NCI-H1436 (cell line): Measurements from ENCODE around the gene CRIP1.

Experiments
- DNase-seq: peaks from one replicate; lab custom pipeline; 2025; lab: John Stamatoyannopoulos, UW

The CRIP1 gene

DNA sequence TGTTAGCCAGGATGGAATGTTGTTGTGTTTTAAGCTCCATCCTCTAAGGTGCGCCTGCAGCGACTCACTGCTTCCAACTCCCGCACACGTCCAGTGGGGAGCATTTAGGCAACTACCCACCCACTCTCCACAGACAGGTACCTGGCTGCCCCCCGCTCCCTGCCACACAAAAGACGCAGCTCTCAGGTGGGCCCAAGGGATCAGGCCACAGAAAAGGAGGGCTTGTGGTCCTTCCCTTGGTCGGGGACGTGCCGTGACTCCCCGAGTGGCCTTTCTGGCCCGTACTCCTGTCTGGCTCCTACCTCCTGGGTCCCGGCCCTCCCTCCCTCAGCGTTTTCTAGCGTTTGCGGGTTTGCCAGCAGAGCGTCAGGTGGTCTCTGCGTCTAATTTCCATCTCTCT lies 20.6 kb downstream of the CRIP1 start:
- DNase-seq = no peak

DNA sequence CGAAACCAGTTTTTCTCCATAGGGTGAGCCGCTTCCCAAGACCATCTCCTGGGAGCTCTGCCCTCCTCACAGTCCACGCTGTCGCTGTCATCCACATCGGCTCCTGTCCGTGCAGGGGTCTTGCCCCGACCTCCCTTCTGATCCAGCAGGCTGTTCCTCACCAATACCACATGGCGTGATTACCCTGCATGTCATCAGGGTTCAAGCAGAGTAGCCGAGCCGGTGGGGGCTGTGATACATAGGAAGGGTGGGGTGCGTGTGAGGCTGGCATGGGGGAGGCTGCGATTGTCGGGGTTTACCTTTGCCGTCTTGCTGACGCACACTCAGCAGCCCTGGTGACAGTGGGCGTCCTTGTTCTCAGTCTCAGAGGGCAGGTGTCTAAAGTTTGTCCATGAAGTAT lies 21.4 kb downstream of the CRIP1 start:
- no peak for DNase-seq

DNA sequence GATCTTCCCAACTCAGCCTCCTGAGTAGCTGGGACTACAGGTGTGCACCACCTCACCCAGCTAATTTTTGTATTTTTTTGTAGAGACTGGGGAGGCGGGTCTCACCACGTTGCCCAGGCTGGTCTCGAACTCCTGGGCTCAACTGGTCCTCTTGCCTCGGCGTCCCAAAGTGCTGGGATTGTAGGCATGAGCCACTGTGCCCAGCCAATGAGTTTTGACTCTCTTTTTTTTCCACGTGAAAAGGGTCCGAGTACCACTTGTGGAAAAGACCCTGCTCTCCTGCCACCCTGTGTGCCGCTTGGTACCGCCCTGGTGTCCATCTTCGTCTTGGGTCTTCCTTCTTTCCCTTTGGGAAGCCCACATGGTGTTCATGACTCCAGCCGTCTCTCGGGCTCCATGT lies 21.9 kb downstream of the CRIP1 start:
- no peak for DNase-seq

DNA sequence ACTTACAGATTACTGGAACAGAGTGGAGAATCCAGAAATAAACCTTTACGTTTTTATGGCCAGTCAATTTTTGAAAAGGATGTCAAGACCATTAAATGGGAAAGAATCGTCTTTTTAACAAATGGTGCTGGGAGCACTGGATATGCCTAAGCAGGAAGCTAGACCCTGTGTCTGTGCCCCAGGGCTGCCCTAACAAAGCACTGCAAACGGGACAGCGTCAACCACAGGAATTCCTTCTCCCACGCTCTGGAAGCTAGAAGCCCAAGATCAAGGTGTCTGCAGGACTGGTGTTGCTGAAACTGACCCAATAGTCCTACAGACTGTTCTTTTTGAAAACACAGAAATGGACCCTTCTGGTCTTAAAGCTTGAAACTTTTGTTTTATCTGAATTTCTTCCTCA lies 30.4 kb downstream of the CRIP1 start:
- DNase-seq = no peak

DNA sequence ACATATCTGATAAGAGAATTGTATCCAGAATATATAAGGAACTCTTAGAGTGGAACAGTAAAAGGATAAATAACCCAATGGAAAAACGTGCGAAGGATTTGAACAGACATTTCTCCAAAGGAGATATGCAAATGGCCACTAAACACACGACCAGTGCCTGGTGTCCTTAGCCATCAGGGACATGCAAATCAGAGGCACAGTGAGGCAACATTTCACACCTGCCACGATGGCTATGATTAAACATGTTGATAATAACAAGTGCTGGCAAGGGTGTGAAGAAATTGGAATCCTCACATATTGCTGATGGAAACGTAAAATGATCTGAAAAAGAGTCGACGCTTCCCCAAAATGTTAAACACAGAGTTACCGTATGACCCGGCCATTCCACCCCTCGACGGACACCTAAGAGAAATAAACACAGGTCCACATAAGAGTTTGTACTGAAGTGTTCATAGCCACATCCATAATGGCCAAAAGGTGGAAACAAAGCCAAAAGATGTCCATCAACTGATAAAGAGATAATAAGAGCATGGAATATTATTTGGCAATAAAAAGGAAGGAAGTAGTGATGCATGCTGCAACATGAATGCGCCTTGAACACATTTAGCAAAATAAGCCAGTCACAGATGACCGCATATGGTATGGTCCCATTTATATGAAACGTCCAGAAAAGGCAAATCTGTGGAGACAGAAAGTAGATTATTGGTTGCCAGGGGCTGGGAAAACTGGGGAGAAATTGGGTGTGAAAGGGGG lies 33.4 kb downstream of the CRIP1 start:
- no peak for DNase-seq

DNA sequence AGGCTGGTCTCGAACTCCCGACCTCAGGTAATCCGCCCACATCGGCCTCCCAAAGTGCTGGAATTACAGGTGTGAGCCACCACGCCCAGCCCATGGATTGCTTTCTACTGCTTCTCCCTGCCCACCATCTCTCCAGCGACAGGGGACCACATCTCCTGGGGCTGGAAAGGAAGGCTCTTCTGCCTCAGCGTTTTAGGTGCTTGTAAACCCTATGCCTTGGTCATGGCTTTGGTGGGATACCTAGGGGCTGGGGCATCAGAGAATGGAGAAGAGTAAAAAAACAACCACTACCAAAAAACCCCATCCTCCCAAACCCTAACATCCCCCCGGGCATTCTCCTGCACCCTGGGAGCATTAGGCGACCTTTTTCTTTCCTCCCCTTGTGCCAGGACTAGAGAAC lies 38.6 kb downstream of the CRIP1 start:
- DNase-seq = no peak

DNA sequence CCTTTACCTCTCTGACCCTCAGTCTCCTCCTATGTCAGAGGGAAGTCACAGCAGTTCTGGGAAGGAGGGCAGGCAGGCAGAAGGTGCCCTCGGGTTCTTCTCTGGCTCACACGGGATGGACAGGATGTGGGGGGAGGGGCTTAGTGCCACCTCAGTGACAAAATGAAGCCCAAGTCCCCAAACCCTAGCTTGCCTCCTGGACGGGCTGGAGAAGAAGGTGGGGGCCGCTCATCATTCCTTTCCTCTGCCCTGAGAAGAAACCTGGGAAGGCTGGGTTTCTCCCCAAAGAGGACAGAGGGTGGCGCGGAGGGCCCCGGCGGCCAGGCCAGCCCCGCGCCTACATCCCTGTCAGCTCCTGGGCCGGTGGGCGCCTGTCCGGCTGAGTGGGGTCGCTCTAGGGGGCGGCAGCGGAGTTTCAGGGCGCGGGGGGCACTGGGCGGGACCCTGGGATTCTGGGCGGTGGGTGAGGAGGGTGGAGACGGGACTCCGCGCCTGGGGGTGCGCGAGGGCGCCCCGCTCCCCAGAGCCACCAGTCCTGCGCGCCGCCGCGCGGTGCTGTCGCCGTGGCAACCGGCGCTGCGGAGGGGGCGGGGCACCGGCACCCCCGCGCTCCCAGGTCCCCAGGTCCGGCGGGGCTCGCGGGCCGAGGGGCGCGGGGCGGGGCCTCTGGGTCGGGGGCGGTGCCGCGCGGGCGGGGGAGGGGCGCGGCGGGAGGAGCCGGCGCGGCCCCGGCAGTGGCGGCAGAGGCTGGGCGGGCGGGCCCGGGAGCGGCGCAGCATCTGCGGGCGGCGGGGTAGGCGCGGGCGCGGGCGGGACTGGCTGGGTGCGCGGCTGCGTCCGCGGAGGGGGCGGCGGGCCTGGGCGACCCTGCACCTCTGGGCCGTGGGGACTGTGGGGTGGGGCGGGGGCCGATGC lies 39.4 kb downstream of the CRIP1 start, which contains the start of gene TMEM121:
Gene TMEM121, plus strand, starts transcription at position 723 of the 915 bp plus-strand sequence. CDS start 2,252 bp downstream, outside the sequence.
- peak; percentile 39 for DNase-seq

DNA sequence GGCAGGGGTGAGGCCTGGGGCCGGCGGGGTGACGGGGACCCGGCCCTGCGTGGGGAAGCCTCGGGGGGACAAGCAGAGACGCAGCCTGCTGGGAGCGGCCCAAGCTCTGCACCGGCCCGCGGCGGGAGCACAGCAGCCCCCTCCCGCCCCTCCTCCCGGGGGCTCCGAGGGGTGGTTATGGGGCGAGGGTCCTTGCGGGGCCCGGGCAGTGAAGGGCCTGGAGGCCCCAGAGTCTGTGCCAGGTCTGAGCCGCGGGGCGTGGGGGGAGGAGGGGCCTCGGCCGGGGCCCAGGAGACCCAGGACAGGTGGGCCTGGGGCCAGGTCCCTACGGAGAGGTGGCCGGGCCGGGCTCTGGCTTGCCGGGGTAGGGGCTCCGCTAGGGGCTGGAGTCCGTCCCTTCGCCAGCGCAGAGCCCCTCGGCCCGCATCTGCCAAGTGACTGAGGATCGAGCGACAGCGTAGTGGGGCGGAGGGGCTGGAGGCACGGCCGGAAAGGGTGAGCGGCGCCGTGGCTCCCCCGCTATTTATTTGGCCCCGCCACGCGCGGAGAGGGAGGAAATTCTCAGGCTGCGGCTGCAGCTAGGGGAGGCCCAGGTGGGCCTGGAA lies 40.2 kb downstream of the CRIP1 start:
- no peak for DNase-seq

DNA sequence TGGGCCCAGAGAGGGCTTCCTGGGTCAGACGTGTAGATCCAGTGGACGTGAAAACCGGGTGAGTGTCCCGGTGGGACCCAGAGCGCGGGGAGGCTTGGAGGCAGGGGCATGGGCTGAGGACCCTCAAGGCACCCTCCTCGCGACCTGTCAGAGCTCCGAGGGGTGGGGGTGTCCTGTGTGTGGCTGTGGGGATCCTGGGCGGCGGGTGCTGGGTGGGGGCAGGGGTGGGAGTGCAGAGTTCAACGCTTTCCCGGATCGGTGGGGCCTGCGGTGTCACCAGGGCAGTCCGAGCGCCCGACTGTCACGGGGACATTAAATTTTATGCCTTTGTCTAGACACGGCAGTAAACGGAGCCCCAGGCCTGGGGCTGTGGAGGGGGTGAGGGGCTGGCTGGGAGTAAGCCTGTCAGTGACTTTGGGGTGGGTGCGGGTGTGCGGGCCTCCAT lies 40.7 kb downstream of the CRIP1 start:
- DNase-seq = no peak

DNA sequence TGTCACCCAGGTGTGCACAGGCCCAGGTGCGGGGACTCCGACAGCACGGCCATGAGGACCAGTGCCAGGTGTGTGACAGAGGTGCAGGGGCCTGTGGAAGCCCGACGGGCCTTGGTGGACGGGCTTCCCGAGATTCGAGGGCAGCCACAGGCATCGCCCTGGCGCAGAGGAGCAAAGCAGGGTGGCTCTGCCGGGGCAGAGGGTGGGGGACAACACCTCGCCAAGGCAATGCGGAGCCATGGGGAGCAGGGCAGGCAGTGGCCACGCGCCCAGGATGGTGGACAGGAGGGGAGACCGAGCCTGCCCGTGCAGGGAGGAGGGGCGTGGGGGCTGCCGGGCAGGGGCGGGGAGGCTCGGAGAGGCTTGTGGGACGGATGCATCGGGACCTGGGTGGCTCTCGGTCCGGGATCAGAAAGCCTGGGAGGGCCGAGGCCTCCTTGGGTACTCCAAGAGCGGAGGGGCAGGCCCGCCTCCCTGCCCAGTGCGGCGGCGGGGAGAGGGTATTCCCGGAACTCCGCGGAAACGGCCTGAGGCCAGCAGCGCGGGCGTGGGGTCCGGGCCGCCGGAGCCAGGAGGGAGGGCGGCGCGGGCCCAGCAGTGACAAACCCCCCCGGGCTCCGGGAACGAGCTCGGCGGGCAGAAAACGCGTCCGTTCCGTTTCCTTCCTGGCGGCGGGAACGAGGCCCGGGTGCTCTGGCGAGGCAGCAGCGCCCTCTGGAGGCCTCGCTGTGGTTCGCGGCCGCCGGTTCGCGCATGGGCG lies 41.3 kb downstream of the CRIP1 start:
- DNase-seq = peak; percentile 72

DNA sequence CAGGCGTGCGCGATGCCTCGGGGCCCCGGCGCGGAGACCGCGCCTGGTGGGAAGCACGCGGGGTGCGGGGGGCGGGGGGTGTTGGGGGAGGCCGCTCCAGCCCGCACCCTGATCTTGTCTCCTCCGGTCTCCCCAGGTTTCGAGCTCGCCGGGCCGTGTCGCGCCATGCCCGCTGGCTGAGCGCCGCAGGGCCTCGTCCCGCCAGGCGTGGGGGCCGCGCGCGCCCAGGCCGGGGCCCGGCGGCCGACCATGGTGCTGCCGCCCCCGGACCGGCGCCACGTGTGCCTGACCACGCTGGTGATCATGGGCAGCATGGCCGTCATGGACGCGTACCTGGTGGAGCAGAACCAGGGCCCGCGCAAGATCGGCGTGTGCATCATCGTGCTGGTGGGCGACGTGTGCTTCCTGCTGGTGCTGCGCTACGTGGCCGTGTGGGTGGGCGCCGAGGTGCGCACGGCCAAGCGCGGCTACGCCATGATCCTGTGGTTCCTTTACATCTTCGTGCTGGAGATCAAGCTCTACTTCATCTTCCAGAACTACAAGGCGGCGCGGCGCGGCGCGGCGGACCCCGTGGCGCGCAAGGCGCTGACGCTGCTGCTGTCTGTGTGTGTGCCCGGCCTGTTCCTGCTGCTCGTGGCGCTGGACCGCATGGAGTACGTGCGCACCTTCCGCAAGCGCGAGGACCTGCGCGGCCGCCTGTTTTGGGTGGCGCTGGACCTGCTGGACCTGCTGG lies 42.1 kb downstream of the CRIP1 start:
- no peak for DNase-seq

DNA sequence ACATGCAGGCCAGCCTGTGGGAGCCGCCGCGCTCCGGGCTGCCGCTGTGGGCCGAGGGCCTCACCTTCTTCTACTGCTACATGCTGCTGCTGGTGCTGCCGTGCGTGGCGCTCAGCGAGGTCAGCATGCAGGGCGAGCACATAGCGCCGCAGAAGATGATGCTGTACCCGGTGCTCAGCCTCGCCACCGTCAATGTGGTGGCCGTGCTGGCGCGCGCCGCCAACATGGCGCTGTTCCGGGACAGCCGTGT lies 42.6 kb downstream of the CRIP1 start:
- no peak for DNase-seq

DNA sequence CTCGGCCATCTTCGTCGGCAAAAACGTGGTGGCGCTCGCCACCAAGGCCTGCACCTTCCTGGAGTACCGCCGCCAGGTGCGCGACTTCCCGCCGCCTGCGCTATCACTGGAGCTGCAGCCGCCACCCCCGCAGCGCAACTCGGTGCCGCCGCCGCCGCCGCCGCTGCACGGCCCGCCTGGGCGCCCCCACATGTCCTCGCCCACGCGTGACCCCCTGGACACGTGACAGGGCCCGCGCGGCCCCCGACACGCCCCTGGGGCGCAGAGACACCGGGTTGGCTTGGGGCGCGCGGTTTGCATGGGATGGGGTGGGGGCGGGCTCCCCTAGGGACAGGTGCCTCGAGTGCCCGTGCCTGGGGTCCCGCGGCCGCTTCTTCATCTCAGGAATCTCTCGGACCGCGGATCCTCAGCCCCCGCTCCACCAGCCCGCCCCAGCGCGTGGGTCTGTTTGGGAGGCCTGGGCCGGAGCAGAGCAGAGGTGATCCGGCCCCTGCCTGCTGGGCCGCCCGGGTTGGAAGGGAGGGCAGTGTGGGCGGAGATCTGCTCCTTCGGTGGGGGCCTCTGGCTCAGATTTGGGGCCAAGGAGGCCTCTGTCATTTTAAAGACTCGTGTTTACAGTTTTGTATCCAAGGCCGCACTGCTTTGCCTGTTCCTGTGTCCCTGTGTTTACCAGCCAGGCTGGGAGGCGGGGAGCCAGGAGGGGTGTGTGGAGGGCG lies 43.0 kb downstream of the CRIP1 start:
- no peak for DNase-seq

DNA sequence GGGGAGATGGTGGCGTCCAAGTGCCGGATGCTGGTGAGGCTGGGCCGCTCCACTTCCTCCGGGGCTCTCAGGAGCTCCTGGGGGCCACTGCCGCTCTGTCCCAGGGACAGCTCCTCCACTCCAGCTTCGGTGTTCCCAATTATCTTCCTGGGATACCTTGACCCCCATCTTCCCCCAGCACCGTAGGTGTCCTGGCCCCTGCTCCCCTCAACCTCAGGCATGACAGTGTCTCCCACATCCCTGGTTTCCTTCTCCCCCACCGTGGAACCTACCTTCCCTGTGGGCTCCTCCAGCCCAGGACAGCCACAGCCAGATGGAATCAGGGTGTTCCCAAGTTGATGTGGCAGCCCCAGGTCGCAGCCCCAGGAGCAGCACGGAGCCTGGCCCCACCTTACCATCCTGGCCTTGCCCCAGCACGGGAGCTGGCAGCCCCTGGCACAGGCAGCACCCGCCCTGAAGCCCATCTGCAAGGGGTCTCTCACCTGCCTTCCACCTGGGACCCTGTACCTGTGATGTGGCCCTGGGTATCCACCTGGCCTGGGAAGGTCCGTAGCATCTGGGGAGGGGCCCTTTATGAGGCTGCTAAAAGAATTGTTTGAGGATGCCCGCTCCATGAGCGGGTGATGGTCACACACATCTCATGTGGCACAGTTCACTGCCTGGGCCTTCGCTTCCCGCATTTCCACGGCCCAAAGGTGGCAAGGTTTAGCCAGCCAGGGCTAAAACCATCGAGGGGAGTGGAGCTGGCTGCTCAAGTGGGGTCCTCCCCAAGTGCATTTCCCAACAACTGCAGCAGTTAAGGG lies 43.8 kb downstream of the CRIP1 start:
- no peak for DNase-seq

DNA sequence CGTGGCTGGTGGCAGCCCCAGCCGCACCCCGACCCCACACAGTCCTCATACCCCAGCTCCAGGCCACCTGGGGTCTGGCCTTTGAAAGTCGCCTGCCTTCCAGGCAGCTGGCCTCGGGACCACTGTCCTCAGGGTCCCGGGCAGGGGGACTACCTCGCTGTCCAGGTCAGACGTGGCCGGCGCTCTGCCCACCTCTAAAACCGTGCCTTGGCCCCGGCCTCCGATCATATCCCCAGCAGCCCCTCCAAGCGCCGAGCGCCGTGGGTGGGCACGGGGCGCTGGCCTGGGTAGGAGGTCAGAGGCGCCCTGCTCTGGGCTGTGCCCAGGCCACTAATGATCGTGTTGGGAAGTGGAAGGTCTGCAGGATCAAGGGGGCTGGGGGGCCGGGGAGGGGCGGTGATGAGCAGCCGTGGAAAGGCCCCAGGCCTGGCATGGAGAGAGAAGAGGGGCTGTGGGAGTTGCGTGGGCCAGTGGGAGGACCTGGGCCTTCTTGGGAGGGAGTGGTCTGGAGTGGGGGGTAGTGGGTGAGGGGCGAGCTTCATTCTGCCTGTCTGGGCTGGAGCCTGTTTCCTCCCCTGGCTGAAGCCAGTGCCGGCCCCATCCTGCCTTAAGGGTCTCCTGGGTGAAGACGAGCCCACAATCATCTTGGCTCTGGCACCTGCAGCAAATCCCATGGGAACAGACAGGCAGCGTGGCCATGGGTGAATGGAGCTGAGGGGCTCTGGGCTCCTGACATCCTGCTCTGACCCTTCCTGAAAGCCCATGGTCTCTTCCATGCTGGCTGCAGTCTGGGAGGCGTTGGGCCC lies 44.6 kb downstream of the CRIP1 start:
- no peak for DNase-seq

DNA sequence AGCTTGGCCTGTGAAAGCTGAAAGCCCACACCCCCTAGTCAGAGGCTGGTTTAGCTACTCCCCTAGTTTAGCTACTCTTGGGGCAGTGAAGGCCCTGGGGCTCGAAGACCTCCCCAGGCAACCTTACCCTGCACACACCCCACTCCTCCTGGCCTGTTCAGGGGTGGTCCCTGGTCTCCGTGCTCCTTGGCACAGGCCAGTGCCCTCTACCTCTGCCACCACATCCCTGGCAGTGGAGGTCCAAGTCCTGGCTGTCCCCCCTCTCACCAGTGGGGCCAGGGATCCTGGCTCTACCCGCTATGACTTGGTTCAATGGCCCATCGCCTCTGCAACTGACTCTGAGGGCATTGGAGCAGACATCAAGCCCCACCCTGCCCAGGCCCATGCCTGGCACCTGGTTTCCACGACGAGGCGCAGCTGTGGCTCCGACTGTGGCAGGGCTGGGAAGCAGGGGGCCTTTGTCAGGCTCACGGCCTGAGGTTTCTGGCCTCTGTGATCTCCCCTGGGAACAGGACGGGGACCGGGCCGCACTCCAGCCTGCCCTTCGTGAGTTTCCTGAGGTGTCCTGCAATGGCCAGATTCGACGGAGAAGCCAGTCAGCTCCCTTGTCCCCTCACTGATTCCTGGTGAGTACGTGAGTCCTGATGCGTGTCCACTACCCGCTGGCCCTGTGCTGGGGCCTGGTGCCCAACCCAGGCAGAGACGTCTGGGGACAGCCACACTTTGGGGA lies 45.4 kb downstream of the CRIP1 start:
- no peak for DNase-seq

DNA sequence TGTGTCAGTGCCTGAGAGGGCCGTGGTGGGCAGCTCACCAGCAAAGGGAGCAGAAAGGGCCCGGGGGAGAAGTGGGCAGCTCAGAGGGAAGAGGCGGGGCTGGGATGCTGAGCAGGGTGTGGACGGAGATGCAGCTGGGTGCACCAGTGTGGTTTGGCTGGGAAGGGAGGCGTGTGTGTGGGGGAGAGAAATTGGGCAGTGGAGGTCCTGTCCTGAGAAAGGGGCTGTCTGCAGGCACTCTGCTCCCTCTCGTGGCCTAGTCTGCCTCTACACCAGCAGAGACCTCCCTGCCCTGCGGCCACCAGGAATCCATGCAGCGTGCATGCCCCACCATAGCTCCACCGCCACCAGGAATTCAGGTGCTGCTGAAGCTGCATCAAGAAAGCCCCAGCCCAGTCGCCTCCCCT lies 46.1 kb downstream of the CRIP1 start:
- no peak for DNase-seq

DNA sequence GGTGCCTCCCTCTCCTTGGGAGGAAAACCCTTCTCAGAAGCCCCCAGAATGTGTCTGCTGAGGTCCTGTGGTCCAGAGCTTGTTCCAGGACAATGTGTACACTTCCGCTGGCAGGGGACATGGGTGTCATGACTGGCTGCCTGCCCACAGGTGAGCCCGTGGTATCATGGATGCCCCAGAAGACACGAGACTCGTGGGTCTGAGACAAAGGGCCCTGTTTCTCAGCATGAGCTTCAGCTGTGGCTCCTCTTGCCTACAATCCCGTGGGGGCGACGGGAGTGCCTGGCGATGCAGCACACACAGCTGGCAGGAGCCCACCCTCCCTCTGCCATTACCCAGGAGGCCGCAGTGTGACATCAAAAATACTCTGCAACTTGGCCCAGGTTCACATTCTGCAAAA lies 46.7 kb downstream of the CRIP1 start:
- no peak for DNase-seq
